22Rv1 (cell line): ENCODE measurements around the gene SLC25A15.

Experiments
- ZFX ChIP-seq: fragments of 450-650 bp; IDR thresholded peaks from 2 replicates; pipeline ENCODE4 v1.6.1; 2017; ENCODE audit warnings: antibody characterized with exemption, borderline replicate concordance
- TF ChIP-seq, protein P1 (sequence below): fragments of 450-650 bp; IDR thresholded peaks from 2 replicates; pipeline ENCODE4 v1.5.1; 2017; ENCODE audit warnings: mild to moderate bottlenecking

DNA sequence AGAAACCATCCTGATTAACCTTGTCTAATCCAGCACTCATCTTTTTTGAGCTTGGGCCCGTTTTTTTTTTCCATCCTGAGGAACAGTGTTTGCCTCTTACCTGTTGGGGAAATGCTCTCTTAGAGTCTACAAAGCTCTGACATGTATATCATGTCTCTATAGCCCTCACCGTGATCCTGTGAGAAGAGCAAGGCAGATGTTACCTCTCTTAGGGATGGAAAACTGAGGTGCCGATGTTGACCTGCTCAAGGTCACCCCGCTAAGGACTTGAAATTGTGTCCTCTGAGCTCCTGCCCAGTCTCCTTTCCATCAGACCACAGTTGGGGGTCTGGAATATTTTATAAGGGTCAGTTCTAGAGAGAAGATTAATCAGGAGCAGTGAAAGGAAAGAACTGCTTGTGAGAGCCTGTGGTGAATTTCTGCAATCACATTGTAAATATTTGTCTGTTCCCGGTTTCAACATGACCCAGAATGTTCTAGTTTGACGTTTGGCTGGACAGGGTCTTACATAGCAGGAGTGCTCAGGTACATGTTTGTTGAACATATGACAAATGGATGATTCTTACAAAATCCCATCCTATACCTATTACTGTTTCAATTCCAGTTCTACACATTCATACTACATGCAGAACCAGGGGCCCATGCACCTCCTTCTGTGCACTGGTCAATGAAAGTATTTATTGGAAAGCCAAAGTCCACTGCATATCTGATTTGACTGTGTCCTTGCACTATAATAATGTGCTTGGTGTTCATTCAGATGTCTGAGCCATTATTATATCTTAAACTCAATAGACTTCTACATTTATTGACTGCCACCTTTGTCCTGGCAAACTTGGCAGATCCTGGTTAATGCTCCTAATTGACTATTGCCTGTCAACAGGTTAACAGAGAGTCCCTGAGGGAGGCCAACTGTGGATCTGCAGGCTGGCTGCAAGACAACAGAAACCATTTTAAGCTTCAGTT lies 12.1 kb downstream of the SLC25A15 start:
- TF ChIP-seq, protein P1, sequence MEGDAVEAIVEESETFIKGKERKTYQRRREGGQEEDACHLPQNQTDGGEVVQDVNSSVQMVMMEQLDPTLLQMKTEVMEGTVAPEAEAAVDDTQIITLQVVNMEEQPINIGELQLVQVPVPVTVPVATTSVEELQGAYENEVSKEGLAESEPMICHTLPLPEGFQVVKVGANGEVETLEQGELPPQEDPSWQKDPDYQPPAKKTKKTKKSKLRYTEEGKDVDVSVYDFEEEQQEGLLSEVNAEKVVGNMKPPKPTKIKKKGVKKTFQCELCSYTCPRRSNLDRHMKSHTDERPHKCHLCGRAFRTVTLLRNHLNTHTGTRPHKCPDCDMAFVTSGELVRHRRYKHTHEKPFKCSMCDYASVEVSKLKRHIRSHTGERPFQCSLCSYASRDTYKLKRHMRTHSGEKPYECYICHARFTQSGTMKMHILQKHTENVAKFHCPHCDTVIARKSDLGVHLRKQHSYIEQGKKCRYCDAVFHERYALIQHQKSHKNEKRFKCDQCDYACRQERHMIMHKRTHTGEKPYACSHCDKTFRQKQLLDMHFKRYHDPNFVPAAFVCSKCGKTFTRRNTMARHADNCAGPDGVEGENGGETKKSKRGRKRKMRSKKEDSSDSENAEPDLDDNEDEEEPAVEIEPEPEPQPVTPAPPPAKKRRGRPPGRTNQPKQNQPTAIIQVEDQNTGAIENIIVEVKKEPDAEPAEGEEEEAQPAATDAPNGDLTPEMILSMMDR, result no peak
- no peak for TF ChIP-seq ZFX
